Activated CD8-positive, alpha-beta memory T cell treated with anti-CD3 and anti-CD28 coated beads for 36 hours (primary cell): ENCODE measurements around the gene SLC22A31. TPM values are rescaled to one million over a fixed set of nuclear protein-coding genes. Genes with fewer than 3 reads are reported as not detected.

Source experiments
- CTCF ChIA-PET: fragments of 350-600 bp; sonication (Branson Sonifier 250); formaldehyde crosslinking; loops from one replicate; lab custom pipeline; 2021; ENCODE audit warnings: antibody characterized with exemption; lab: Charles Lee
- POLR2A ChIA-PET: fragments of 350-600 bp; sonication (Branson Sonifier 250); formaldehyde crosslinking; loops from one replicate; lab custom pipeline; 2021; ENCODE audit warnings: antibody characterized with exemption; lab: Charles Lee
- total RNA-seq, 2 experiments: library from RNA; stranded (reverse); gene quantifications; one replicate each; pipeline ENCODE4 v1.2.3, GENCODE V29; 2021

Gene SLC22A31
- total RNA-seq, 2 experiments from 2014 or later: not detected

GRCh38 chr16:89159850-89160354, 40.4 kb downstream of the SLC22A31 start:
- ChIA-PET POLR2A (no interaction called here), CTCF (no interaction called here)

DNA sequence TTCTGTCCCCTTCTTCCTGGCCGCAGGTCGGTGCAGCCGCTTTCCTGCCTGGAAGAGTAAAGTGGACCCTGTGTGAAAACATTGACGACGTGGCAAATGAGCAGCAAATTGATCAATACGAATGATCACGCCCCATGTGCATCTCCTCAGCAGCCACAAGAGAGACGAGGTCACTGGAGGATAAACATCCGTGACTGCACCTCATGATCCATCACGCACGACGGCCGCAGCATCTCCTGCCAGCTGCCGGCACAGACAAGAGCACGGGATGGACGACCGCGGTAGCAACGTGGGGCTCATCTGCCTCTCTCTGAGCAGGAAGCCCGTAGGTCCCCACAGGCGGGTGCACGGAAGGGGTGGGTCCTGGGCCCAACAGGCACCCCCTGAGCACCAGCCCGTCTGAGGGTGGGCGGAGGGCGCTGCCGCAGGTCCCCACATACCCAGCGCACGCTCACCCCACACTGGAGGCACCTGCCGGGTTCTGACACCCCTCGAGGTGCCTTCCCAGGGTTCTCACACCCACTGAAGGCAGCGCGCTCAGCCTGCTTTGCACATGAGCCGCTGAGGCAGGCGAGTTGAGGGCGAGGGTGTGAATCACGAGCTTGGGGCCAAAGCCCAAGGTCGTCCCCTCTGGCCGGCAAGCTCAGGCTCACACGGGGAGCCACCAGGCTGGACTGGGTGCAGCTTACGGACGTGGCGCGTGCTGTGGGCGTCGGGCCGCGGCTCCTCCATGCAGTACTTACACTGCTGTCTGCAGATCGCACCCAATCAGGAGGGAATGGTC, 41.1 kb downstream of the SLC22A31 start:
- ChIA-PET CTCF (no interaction called here), POLR2A (no interaction called here)

GRCh38 chr16:89157778-89158177, 42.6 kb downstream of the SLC22A31 start:
- ChIA-PET CTCF (no interaction called here), POLR2A (no interaction called here)

GRCh38 chr16:89156740-89157645, 43.3 kb downstream of the SLC22A31 start:
- POLR2A ChIA-PET: interaction anchor here (1.0 kb wide), 1 partner anchor 47 kb away, joined by 3 read pairs; no protein-coding TSS in a partner anchor

GRCh38 chr16:89155851-89156739, 44.2 kb downstream of the SLC22A31 start:
- POLR2A ChIA-PET: interaction anchor here (1.0 kb wide), 1 partner anchor 48 kb away, joined by 3 read pairs; no protein-coding TSS in a partner anchor
- CTCF ChIA-PET: interaction anchor here (1.3 kb wide), 1 partner anchor 11 kb away, joined by 8 read pairs; no protein-coding TSS in a partner anchor

More at GRCh38 chr16:89156740-89157645, 43.3 kb downstream of the SLC22A31 start:
- CTCF ChIA-PET: interaction anchor here (1.3 kb wide), 1 partner anchor 10 kb away, joined by 8 read pairs; no protein-coding TSS in a partner anchor

GRCh38 chr16:89155184-89155679, 45.1 kb downstream of the SLC22A31 start:
- ChIA-PET POLR2A (no interaction called here), CTCF (interaction anchor here (1.3 kb wide), 1 partner anchor 12 kb away, joined by 8 read pairs; no protein-coding TSS in a partner anchor)

GRCh38 chr16:89154390-89155183, 45.8 kb downstream of the SLC22A31 start:
- POLR2A ChIA-PET: no interaction called here
- CTCF ChIA-PET: no interaction called here

GRCh38 chr16:89153848-89154271, 46.5 kb downstream of the SLC22A31 start:
- ChIA-PET CTCF (no interaction called here), POLR2A (no interaction called here)

- POLR2A ChIA-PET: no interaction called here
- CTCF ChIA-PET: no interaction called here
Measured at GRCh38 chr16:89152831-89153700, 47.3 kb downstream of the SLC22A31 start.

DNA sequence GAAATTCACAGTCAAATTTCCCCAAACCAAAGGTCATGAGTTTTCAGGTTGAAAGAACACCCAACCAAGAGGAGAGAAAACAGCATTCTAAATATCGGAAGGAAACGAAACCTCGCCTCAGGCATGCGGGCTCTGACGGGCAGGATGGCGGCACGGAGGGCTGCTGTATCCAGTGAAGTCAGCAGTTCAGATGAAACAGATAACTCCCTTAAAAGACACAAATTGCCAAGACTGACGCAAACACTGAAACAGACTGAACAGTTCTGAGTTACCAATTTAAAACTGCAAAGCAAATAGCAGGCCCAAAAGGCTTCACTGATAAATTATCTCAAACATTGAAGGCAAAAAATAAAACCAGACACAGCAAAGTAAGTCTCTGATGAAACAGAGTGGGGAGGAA, 49.4 kb downstream of the SLC22A31 start:
- CTCF ChIA-PET: no interaction called here
- POLR2A ChIA-PET: no interaction called here

- POLR2A ChIA-PET: no interaction called here
Measured at GRCh38 chr16:89150090-89150835, 50.1 kb downstream of the SLC22A31 start.

DNA sequence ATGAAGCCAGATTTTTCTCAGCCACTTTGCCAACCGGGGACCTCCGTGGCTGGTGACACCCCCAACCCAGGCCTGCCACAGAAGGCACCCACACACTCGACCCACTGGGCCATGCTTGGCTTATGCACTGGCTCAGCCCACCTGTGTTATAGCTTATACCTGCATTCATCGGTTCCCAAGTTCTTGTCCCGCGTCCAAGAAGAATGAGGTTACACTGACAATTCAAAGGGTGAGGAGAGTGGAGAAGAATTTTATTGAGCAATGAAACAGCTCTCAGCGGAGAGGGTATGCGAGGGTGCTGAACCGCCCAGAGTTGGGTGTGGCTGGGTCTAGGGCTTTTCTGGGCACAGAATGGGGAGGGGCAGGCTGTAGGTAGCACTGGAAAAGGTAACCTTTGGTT, 51.0 kb downstream of the SLC22A31 start:
- CTCF ChIA-PET: no interaction called here
- POLR2A ChIA-PET: no interaction called here

More at GRCh38 chr16:89150090-89150835, 50.1 kb downstream of the SLC22A31 start:
- CTCF ChIA-PET: no interaction called here

DNA sequence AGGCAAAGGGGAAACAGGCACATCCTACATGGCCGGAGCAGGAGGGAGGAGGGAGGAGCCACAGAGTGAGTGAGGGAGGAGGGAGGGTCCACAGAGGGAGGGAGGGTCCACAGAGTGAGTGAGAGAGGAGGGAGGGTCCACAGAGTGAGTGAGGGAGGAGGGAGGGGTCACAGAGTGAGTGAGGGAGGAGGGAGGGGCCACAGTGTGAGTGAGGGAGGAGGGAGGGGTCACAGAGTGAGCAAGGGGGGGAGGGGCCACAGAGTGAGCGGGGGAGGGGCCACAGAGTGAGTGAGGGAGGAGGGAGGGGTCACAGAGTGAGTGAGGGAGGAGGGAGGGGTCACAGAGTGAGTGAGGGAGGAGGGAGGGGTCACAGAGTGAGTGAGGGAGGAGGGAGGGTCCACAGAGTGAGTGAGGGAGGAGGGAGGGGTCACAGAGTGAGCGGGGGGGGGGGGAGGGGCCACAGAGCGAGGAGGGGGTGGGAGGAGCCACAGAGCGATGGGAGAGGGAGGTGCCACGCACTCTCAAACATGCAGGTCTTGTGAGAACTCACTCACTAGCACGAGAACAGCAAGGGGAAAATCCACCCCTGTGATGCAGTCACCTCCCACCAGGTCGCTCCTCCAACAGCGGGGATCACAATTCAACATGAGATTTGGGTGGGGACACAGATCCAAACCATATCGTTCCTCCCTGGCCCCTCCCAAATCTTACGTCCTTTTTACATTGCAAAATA, 53.1 kb downstream of the SLC22A31 start:
- ChIA-PET POLR2A (no interaction called here), CTCF (no interaction called here)

DNA sequence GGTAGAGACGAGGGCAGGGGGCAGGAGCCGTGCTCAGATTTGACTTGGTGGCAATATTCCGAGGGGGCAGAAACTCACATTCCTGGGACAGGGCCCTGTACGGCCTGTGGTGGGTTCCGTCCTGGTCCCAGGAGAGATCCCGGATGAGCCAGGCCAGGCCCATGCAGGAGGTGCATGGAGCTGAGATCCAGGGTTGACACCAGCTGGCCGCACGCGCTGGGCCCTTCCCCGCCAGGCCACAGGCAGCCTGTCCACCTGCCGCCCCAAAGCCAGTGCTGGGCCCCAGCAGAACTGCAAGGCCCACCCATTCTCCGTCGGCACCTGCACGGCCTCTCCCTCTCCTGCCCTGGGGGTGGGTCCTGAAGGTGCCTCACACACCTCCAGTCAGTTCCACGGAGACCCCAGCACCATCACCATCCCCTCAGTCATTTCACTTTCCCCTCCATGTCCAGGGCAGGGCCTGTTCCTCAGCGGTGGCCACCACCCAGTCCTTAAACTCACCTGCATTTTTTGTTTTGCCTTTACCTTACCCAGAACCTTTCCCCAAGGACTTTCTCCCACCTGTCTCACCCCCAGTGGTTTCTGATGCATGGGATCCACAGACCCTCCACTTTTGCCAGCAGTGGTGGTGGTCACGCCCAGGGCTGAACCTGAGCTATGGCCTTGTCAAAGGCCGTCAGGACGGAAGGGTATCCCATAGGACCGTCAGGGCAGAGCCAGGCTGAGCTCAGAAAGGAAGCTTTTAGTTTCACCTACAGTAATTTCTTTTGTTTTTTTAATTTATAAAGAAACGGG, 53.9 kb downstream of the SLC22A31 start:
- POLR2A ChIA-PET: interaction anchor here (0.5 to 0.6 kb wide), 2 partner anchors 54 to 228 kb away, joined by 3 to 5 read pairs; no protein-coding TSS in a partner anchor
- CTCF ChIA-PET: no interaction called here
